WTC11 (cell line): ENCODE results near the gene CST9.

Experiments
- CTCF ChIP-seq: fragments of 200-600 bp; IDR thresholded peaks from 2 replicates; pipeline ENCODE4 v1.8.0; 2022; ENCODE audit warnings: antibody characterized with exemption
- IRF1 ChIP-seq: sonication (generic); formaldehyde crosslinking; IDR thresholded peaks from 2 replicates; pipeline ENCODE4 v1.8.0; 2023; ENCODE audit warnings: missing genetic modification reagents
- NFE2L1 ChIP-seq: sonication (generic); formaldehyde crosslinking; IDR thresholded peaks from 2 replicates; pipeline ENCODE4 v1.8.1; 2023; ENCODE audit warnings: missing genetic modification reagents
- SOX15 ChIP-seq: fragments of 250-450 bp; sonication (Bioruptor Pico); IDR thresholded peaks from 2 replicates; pipeline ENCODE4 v1.9.0; 2021; ENCODE audit warnings: mild to moderate bottlenecking
- TCF7 ChIP-seq: sonication (generic); formaldehyde crosslinking; IDR thresholded peaks from 2 replicates; pipeline ENCODE4 v1.8.0; 2022; ENCODE audit warnings: mild to moderate bottlenecking, low read depth, missing genetic modification reagents, moderate library complexity
- TP53 ChIP-seq: sonication (generic); formaldehyde crosslinking; IDR thresholded peaks from 2 replicates; pipeline ENCODE4 v1.8.1; 2023; ENCODE audit warnings: mild to moderate bottlenecking, missing genetic modification reagents
- ZNF416 ChIP-seq: fragments of 250-450 bp; sonication (Bioruptor Pico); IDR thresholded peaks from 2 replicates; pipeline ENCODE4 v1.9.0; 2021; ENCODE audit warnings: mild to moderate bottlenecking, inconsistent platforms

DNA sequence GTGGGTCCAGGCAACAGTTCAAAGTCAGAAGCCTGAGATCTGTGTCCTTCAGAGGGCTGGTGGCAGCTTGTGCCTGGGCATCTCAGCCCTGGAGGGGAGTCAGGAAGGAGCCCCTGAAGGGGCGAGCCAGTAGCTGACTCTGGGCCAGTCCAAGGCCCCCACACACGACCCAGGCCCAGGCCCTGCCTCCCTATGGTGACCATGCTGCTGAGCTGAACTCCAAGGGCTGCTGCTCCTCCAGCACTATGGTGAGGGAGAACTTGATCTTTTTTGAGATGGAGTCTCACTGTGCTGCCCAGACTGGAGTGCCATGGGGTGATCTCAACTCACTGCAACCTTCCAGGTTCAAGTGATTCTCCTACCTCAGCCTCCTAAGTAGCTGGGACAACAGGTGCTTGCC lies 47.2 kb upstream of the CST9 start:
- TF ChIP-seq IRF1 (no peak), CTCF (no peak), ZNF416 (no peak), SOX15 (no peak), NFE2L1 (CRISPR knock-in tag) (no peak), TP53 (CRISPR knock-in tag) (no peak), TCF7 (CRISPR knock-in tag) (no peak)
